ENCODE results near the gene PAPPA2. TPM values are rescaled to one million over a fixed set of nuclear protein-coding genes. Genes with fewer than 3 reads are reported as not detected.

PAPPA2 gene
- total RNA-seq, 1 experiment from 2014 or later = not detected

- H3K4me1 ChIP-seq (replicated peaks; ENCODE audit: insufficient read depth) = no peaks in the 10 kb centered on the region
- intact Hi-C loops (cut with micrococcal nuclease; ENCODE audit: unreplicated experiment) = no loop called here
- no peak overlapping the region for H3K4me2 ChIP-seq
- H3K9me3 ChIP-seq (ENCODE audit: insufficient read depth, low read depth) = no peaks in the 10 kb centered on the region
- no peaks in the 10 kb centered on the region for H3F3A ChIP-seq (ENCODE audit: insufficient read depth, low read depth)
- no peaks in the 10 kb centered on the region for H4K20me1 ChIP-seq (ENCODE audit: insufficient read depth)
- no peaks in the 10 kb centered on the region for H3K79me2 ChIP-seq (ENCODE audit: low read depth)
- POLR2A ChIA-PET (ENCODE audit: unreplicated experiment) = no interaction called here
- no peaks in the 10 kb centered on the region for H3K27me3 ChIP-seq (ENCODE audit: insufficient read depth, low read depth)
- no peak for TF ChIP-seq CTCF (conservative IDR thresholded peaks at IDR 0.05)
- no peak for TF ChIP-seq EZH2 (IDR thresholded peaks at IDR 0.05; ENCODE audit: low read depth)
- no peaks in the 10 kb centered on the region for H3K9me2 ChIP-seq (ENCODE audit: insufficient read depth)
- H3K36me3 ChIP-seq (ENCODE audit: low read depth) = no peaks in the 10 kb centered on the region
- CTCF ChIA-PET = no interaction called here
- no TSS peak for BruUV-seq (replicated peaks)
- no peak for DNase-seq
- H3K27ac ChIP-seq = no peak overlapping the region
- H2AFZ ChIP-seq = no peak overlapping the region
- H3K4me3 ChIP-seq = no peak overlapping the region
Observed at GRCh38 chr1:176809292-176809691, 346.3 kb downstream of the PAPPA2 start.

DNA sequence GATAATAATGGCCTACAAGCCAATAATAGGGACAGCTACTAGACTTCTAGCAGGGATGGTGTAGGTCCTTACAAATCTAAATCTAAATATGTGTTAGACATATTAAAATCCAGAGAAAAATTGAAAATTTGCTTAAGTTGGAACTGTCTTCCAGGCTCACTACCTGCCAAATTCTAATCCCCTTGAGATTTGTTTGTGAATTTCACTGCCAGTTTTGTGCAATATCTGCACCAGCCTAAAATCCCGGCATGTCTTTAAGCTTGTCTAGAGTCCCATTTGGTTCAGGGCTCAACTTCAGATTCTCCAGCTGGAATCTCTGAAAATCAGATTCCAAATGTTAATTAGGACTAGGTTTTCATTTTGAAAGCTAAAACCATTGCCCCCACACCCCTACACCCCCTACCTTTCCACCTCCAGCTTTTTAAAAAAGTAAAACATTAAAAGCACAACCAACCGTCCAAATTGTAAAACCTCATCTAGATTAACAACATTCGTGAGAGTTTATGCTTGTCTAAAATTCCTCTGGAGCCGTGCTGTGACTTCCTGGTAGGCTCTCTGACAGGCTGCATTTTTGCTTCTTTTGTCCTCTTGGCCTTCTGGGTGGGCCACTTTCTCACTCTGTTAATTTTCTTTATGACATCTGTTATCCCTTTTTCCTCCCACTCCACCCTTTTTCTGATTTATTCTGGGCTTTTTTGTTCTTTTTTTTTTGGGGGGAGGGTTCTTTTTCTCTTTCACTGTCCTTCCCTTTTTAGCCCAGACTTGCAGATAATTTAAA lies 348.7 kb downstream of the PAPPA2 start:
- Histone ChIP-seq H3K4me3 (no peak overlapping the region), H2AFZ (no peak overlapping the region), H3F3A (ENCODE audit: insufficient read depth, low read depth) (no peaks in the 10 kb centered on the region), H3K4me1 (replicated peaks; ENCODE audit: insufficient read depth) (no peaks in the 10 kb centered on the region), H3K27ac (no peak overlapping the region), H3K79me2 (ENCODE audit: low read depth) (no peaks in the 10 kb centered on the region), H4K20me1 (ENCODE audit: insufficient read depth) (no peaks in the 10 kb centered on the region), H3K36me3 (ENCODE audit: low read depth) (no peaks in the 10 kb centered on the region), H3K9me3 (ENCODE audit: insufficient read depth, low read depth) (no peaks in the 10 kb centered on the region), H3K4me2 (no peak overlapping the region), H3K27me3 (ENCODE audit: insufficient read depth, low read depth) (no peaks in the 10 kb centered on the region), H3K9me2 (ENCODE audit: insufficient read depth) (no peaks in the 10 kb centered on the region)
- CTCF ChIA-PET = no interaction called here
- no peak for TF ChIP-seq EZH2 (IDR thresholded peaks at IDR 0.05; ENCODE audit: low read depth)
- no peak for TF ChIP-seq CTCF (conservative IDR thresholded peaks at IDR 0.05)
- DNase-seq = no peak
- intact Hi-C loops (cut with micrococcal nuclease; ENCODE audit: unreplicated experiment) = no loop called here
- no TSS peak for BruUV-seq (replicated peaks)
- POLR2A ChIA-PET (ENCODE audit: unreplicated experiment) = no interaction called here

DNA sequence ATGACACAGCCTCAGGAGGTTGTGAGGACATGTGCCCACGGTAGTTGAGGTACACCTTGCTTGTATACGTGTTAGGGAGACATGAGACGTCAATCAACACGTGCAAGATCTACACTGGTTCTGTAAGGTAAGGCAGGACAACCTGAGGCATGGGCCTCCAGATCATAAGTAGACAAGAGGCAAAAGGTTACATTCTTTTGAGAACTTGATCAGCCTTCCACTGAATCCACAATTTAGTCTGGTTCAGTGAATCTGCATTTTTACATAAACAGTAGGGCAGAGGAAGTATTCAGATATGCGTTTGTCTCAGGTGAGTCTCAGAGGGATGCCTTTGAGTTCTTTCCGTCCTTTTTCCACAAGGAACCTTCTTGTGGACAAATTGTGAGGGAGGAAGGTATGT lies 352.6 kb downstream of the PAPPA2 start:
- Histone ChIP-seq H3K27me3 (ENCODE audit: insufficient read depth, low read depth) (no peaks in the 10 kb centered on the region), H3K9me3 (ENCODE audit: insufficient read depth, low read depth) (no peaks in the 10 kb centered on the region), H3K27ac (no peak overlapping the region), H3K79me2 (ENCODE audit: low read depth) (no peaks in the 10 kb centered on the region), H4K20me1 (ENCODE audit: insufficient read depth) (no peaks in the 10 kb centered on the region), H3K36me3 (ENCODE audit: low read depth) (no peaks in the 10 kb centered on the region), H2AFZ (no peak overlapping the region), H3K9me2 (ENCODE audit: insufficient read depth) (no peaks in the 10 kb centered on the region), H3K4me2 (no peak overlapping the region), H3K4me3 (no peak overlapping the region), H3F3A (ENCODE audit: insufficient read depth, low read depth) (no peaks in the 10 kb centered on the region), H3K4me1 (replicated peaks; ENCODE audit: insufficient read depth) (no peaks in the 10 kb centered on the region)
- ChIA-PET CTCF (no interaction called here), POLR2A (ENCODE audit: unreplicated experiment) (no interaction called here)
- intact Hi-C loops (cut with micrococcal nuclease; ENCODE audit: unreplicated experiment) = no loop called here
- TF ChIP-seq CTCF (conservative IDR thresholded peaks at IDR 0.05) (no peak), EZH2 (IDR thresholded peaks at IDR 0.05; ENCODE audit: low read depth) (no peak)
- no peak for DNase-seq
- no TSS peak for BruUV-seq (replicated peaks)

All from PC-9 (cell line).